Measurements from ENCODE around the gene TECR. TPM values are rescaled to one million over a fixed set of nuclear protein-coding genes. Genes with fewer than 3 reads are reported as not detected.

TECR gene
- total and polyA plus RNA-seq, 2 donors (not counting 3 experiments of a cell fraction or from before 2014, with no cell fraction given) = 109 to 193 TPM

DNA sequence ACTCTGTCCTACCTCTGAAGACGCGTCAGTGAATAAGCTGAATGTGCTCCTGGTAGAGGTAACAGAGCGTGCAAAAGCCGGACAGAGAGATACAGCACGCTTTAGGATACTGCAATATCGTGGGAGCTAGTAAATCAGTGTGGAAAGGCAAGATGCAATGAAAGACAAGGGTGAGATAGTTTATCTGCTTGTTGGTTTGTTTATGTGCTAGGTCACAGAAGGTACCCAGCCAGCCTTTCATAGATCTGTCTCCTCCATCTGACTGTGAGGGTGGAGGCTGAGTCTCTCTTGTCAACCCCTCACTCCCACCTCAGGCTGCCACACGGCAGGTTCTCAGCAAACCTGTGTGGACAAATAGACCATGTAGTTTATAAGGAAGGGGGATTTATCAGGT is 32.6 kb upstream of the TECR start:
- no peaks in the 10 kb centered on the region for H3K9me3 ChIP-seq (replicated peaks; ENCODE audit: control insufficient read depth, insufficient read depth, low read length)
- H3K27ac ChIP-seq (ENCODE audit: insufficient read depth, low read depth, low read length) = no peak overlapping the region
- H2AFZ ChIP-seq (ENCODE audit: low read depth, low read length) = peak overlapping the region; percentile 61
- H3K9ac ChIP-seq (replicated peaks; ENCODE audit: extremely low read depth, insufficient read depth, low read length) = no peak overlapping the region
- BruUV-seq (replicated peaks) = no TSS peak
- H3K36me3 ChIP-seq (ENCODE audit: control insufficient read depth in 2 of 2, extremely low read depth in 1 of 2, insufficient read depth in 2 of 2, low read length in 2 of 2) = peaks cover 0 to 2% of the 10 kb centered on the region in 2 experiments
- DNase-seq (ENCODE audit: low read depth, low spot score) (no peak), FAIRE-seq (peak; percentile 58)
- H3K4me1 ChIP-seq (ENCODE audit: control insufficient read depth, extremely low read depth, insufficient read depth, low read length) = peaks cover 23% of the 10 kb centered on the region
- no peak overlapping the region for H3K4me3 ChIP-seq (replicated peaks in 1 of 3; ENCODE audit: insufficient read depth in 1 of 3, low read depth in 1 of 3, low read length in 3 of 3)
- dilution Hi-C loops (cut with MboI; ENCODE audit: extremely low pct_ligation_motif_present, low sequenced_read_pairs) (no loop called here), intact Hi-C loops (cut with micrococcal nuclease) (loop anchor here (1.0 kb wide), 1 partner anchor 20 kb away; no protein-coding TSS in a partner anchor)
- no peaks in the 10 kb centered on the region for H4K20me1 ChIP-seq (replicated peaks; ENCODE audit: control insufficient read depth, extremely low read depth, insufficient read depth, low read length)
- CTCF ChIA-PET = interaction anchor here (0.7 to 2.9 kb wide), 10 partner anchors 9 to 30 kb away, joined by 3 to 13 read pairs (median 4); partner anchors contain the start of gene PTGER1
- POLR2A ChIA-PET = interaction anchor here (0.6 to 3.0 kb wide), 3 partner anchors 21 to 36 kb away, joined by 6 to 22 read pairs (median 8); partner anchors contain the start of gene DNAJB1
- no peaks in the 10 kb centered on the region for H3K9me1 ChIP-seq (replicated peaks; ENCODE audit: control insufficient read depth, extremely low read depth, insufficient read depth, low read length)
- no peaks in the 10 kb centered on the region for H3K27me3 ChIP-seq (ENCODE audit: control insufficient read depth in 2 of 2, insufficient read depth in 2 of 2, low read length in 2 of 2)
- TF ChIP-seq GATA2 (IDR thresholded peaks at IDR 0.05; ENCODE audit: insufficient read depth, insufficient read length, low read depth, low read length) (no peak), MYC (IDR thresholded peaks at IDR 0.05; ENCODE audit: low read depth, low read length) (no peak), JUN (IDR thresholded peaks at IDR 0.05; ENCODE audit: borderline replicate concordance, insufficient read depth, insufficient read length, low read depth) (no peak), FOS (IDR thresholded peaks at IDR 0.05; ENCODE audit: borderline replicate concordance, insufficient read depth, low read length) (no peak), EZH2 (IDR thresholded peaks at IDR 0.05; ENCODE audit: borderline replicate concordance, low read depth, low read length, severe bottlenecking) (no peak), POLR2AphosphoS5 (IDR thresholded peaks at IDR 0.05; ENCODE audit: insufficient read depth, low read depth, low read length) (no peak), POLR2A (IDR thresholded peaks at IDR 0.05; ENCODE audit: low read depth, low read length) (no peak)
- TF ChIP-seq, protein P1, sequence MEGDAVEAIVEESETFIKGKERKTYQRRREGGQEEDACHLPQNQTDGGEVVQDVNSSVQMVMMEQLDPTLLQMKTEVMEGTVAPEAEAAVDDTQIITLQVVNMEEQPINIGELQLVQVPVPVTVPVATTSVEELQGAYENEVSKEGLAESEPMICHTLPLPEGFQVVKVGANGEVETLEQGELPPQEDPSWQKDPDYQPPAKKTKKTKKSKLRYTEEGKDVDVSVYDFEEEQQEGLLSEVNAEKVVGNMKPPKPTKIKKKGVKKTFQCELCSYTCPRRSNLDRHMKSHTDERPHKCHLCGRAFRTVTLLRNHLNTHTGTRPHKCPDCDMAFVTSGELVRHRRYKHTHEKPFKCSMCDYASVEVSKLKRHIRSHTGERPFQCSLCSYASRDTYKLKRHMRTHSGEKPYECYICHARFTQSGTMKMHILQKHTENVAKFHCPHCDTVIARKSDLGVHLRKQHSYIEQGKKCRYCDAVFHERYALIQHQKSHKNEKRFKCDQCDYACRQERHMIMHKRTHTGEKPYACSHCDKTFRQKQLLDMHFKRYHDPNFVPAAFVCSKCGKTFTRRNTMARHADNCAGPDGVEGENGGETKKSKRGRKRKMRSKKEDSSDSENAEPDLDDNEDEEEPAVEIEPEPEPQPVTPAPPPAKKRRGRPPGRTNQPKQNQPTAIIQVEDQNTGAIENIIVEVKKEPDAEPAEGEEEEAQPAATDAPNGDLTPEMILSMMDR (IDR thresholded peaks at IDR 0.05; ENCODE audit: extremely low read depth in 1 of 2, insufficient read depth in 1 of 2, low read depth in 1 of 2, low read length in 2 of 2) = no peak
- TF ChIP-seq, protein P2, sequence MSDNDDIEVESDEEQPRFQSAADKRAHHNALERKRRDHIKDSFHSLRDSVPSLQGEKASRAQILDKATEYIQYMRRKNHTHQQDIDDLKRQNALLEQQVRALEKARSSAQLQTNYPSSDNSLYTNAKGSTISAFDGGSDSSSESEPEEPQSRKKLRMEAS (IDR thresholded peaks at IDR 0.05; ENCODE audit: insufficient read depth, insufficient read length) = no peak
- H3K79me2 ChIP-seq (ENCODE audit: control insufficient read depth, insufficient read depth, low read length) = peaks cover 23% of the 10 kb centered on the region
- H3K4me2 ChIP-seq (ENCODE audit: insufficient read depth, low read length) = peak overlapping the region; percentile 6
